Gastroesophageal sphincter (tissue), 3 donors: ENCODE data around the gene ARHGAP23.

ENCODE experiments used
- CTCF ChIP-seq, 4 experiments: fragments of 200-600 bp in 2 of 4; fragments of 450-650 bp in 2 of 4; sonication (generic) in 1 of 4; IDR thresholded peaks; one replicate each; pipeline ENCODE4 v1.5.1; 2017 to 2019; ENCODE audit warnings: antibody characterized with exemption in 4 of 4, mild to moderate bottlenecking in 2 of 4, moderate library complexity in 2 of 4
- POLR2A ChIP-seq, 2 donors: fragments of 450-650 bp; IDR thresholded peaks; one replicate each; pipeline ENCODE4 v1.6.1; 2017; ENCODE audit warnings: antibody characterized with exemption in 2 of 2, mild to moderate bottlenecking in 2 of 2, moderate library complexity in 1 of 2

- TF ChIP-seq POLR2A (IDR thresholded peaks at IDR 0.05) (no peak), CTCF (IDR thresholded peaks at IDR 0.05) (no peak)
Observed at GRCh38 chr17:38451840-38452529, 23.7 kb downstream of the ARHGAP23 start.
